AG09319 (cell line): ENCODE results near the gene NUP210.
"Not testable (repeated sequence)": the region's sequence is repeated elsewhere in the genome, so short reads cannot be mapped to it uniquely, and the experiment has no call there.

Experiments
- DNase-seq: peaks from one replicate; pipeline ENCODE4 v3.0.0-alpha.2; 2010; ENCODE audit warnings: low read depth; ENCODE audit errors: extremely low read depth
- CTCF ChIP-seq: IDR thresholded peaks from 2 replicates; pipeline ENCODE4 v1.5.1; 2011; ENCODE audit warnings: low read depth, mild to moderate bottlenecking, inconsistent platforms, low read length, moderate library complexity

NUP210 gene

GRCh38 chr3:13391308-13391707 is 28.8 kb downstream of the NUP210 start:
- DNase-seq = no peak
- TF ChIP-seq CTCF = no peak; the same call in 1 of the 2 replicates

GRCh38 chr3:13389378-13389777 is 30.7 kb downstream of the NUP210 start:
- no peak for TF ChIP-seq CTCF
- no peak for DNase-seq

- DNase-seq = no peak
- no peak for TF ChIP-seq CTCF
Measured at GRCh38 chr3:13388816-13389215, 31.3 kb downstream of the NUP210 start.

GRCh38 chr3:13385373-13385965 is 34.7 kb downstream of the NUP210 start:
- no peak for DNase-seq
- no peak for TF ChIP-seq CTCF

GRCh38 chr3:13380971-13381370 is 39.2 kb downstream of the NUP210 start:
- no peak for DNase-seq
- no peak for TF ChIP-seq CTCF

- TF ChIP-seq CTCF = no peak
- peak; percentile 1 for DNase-seq
Measured at GRCh38 chr3:13379201-13379830, 40.8 kb downstream of the NUP210 start.

GRCh38 chr3:13378155-13378554 is 42.0 kb downstream of the NUP210 start:
- DNase-seq = no peak
- no peak for TF ChIP-seq CTCF

GRCh38 chr3:13377741-13378140 is 42.4 kb downstream of the NUP210 start:
- not testable (repeated sequence) for DNase-seq
